Activated naive CD8-positive, alpha-beta T cell treated with anti-CD3 and anti-CD28 coated beads, Interleukin-2, amount 50 U/mL, for 24 hours (primary cell): ENCODE results near the gene CMTR1.

ENCODE experiments used
- ATAC-seq: fragments of 150-1000 bp; cut with Tn5 transposase; one replicate; pipeline ENCODE4 v1.10.0; 2021
- DNase-seq: peaks from one replicate; pipeline ENCODE4 v3.0.0; 2021
- H3K27ac Mint-ChIP-seq: one replicate; pipeline ENCODE4 v1.8.0; 2021; ENCODE audit warnings: mild to moderate bottlenecking, mixed read lengths
- H3K27me3 Mint-ChIP-seq: one replicate; pipeline ENCODE4 v1.8.0; 2021; ENCODE audit warnings: mixed read lengths
- H3K36me3 Mint-ChIP-seq: one replicate; pipeline ENCODE4 v1.8.0; 2021; ENCODE audit warnings: low read depth, mixed read lengths
- H3K4me1 Mint-ChIP-seq: one replicate; pipeline ENCODE4 v1.8.0; 2021; ENCODE audit warnings: mixed read lengths
- H3K4me3 Mint-ChIP-seq: one replicate; pipeline ENCODE4 v1.8.0; 2021; ENCODE audit warnings: mild to moderate bottlenecking, moderate library complexity, mixed read lengths
- H3K9me3 Mint-ChIP-seq: one replicate; pipeline ENCODE4 v1.8.0; 2021; ENCODE audit warnings: mixed read lengths

The CMTR1 gene

GRCh38 chr6:37452522-37452921 lies 19.5 kb downstream of the CMTR1 start:
- H3K9me3 Mint-ChIP-seq, result no peaks in the 10 kb centered on the region
- peaks cover 52% of the 10 kb centered on the region for H3K36me3 Mint-ChIP-seq
- no peak for ATAC-seq
- peaks cover 15% of the 10 kb centered on the region for H3K4me1 Mint-ChIP-seq
- H3K27me3 Mint-ChIP-seq, result no peaks in the 10 kb centered on the region
- peak overlapping the region; percentile 59 for H3K27ac Mint-ChIP-seq
- DNase-seq, result no peak
- H3K4me3 Mint-ChIP-seq, result no peak overlapping the region

- no peaks in the 10 kb centered on the region for H3K27me3 Mint-ChIP-seq
- H3K27ac Mint-ChIP-seq, result no peak overlapping the region
- ATAC-seq (no peak), DNase-seq (no peak)
- peaks cover 61% of the 10 kb centered on the region for H3K36me3 Mint-ChIP-seq
- H3K9me3 Mint-ChIP-seq, result no peaks in the 10 kb centered on the region
- H3K4me3 Mint-ChIP-seq, result no peak overlapping the region
- H3K4me1 Mint-ChIP-seq, result peaks cover 15% of the 10 kb centered on the region
These were observed 21.6 kb downstream of the CMTR1 start for GRCh38 chr6:37454420-37455140.

GRCh38 chr6:37456126-37456525 lies 23.1 kb downstream of the CMTR1 start:
- Mint-ChIP-seq H3K4me3 (no peak overlapping the region), H3K27ac (no peak overlapping the region), H3K36me3 (peaks cover 56% of the 10 kb centered on the region), H3K9me3 (no peaks in the 10 kb centered on the region), H3K27me3 (no peaks in the 10 kb centered on the region), H3K4me1 (peaks cover 15% of the 10 kb centered on the region)
- ATAC-seq, result no peak
- no peak for DNase-seq

GRCh38 chr6:37456816-37457560 lies 24.0 kb downstream of the CMTR1 start:
- ATAC-seq (no peak), DNase-seq (no peak)
- H3K27ac Mint-ChIP-seq, result no peak overlapping the region
- no peaks in the 10 kb centered on the region for H3K9me3 Mint-ChIP-seq
- peaks cover 6% of the 10 kb centered on the region for H3K4me1 Mint-ChIP-seq
- peaks cover 56% of the 10 kb centered on the region for H3K36me3 Mint-ChIP-seq
- H3K27me3 Mint-ChIP-seq, result no peaks in the 10 kb centered on the region
- H3K4me3 Mint-ChIP-seq, result no peak overlapping the region

- no peaks in the 10 kb centered on the region for H3K27me3 Mint-ChIP-seq
- ATAC-seq, result no peak
- H3K4me3 Mint-ChIP-seq, result no peak overlapping the region
- H3K4me1 Mint-ChIP-seq, result no peaks in the 10 kb centered on the region
- H3K36me3 Mint-ChIP-seq, result peaks cover 53% of the 10 kb centered on the region
- H3K9me3 Mint-ChIP-seq, result no peaks in the 10 kb centered on the region
- DNase-seq, result no peak
- no peak overlapping the region for H3K27ac Mint-ChIP-seq
These were observed 27.2 kb downstream of the CMTR1 start for GRCh38 chr6:37459981-37460800.

GRCh38 chr6:37460805-37461204 lies 27.8 kb downstream of the CMTR1 start:
- DNase-seq (no peak), ATAC-seq (no peak)
- H3K27me3 Mint-ChIP-seq, result no peaks in the 10 kb centered on the region
- H3K4me3 Mint-ChIP-seq, result no peak overlapping the region
- H3K36me3 Mint-ChIP-seq, result peaks cover 54% of the 10 kb centered on the region
- H3K4me1 Mint-ChIP-seq, result no peaks in the 10 kb centered on the region
- no peaks in the 10 kb centered on the region for H3K9me3 Mint-ChIP-seq
- peak overlapping the region; percentile 13 for H3K27ac Mint-ChIP-seq

GRCh38 chr6:37463110-37463509 lies 30.1 kb downstream of the CMTR1 start:
- Mint-ChIP-seq H3K36me3 (peaks cover 58% of the 10 kb centered on the region), H3K27ac (no peak overlapping the region), H3K9me3 (no peaks in the 10 kb centered on the region), H3K4me1 (no peaks in the 10 kb centered on the region), H3K27me3 (no peaks in the 10 kb centered on the region), H3K4me3 (no peak overlapping the region)
- DNase-seq (no peak), ATAC-seq (no peak)

GRCh38 chr6:37467718-37468117 lies 34.7 kb downstream of the CMTR1 start:
- Mint-ChIP-seq H3K27ac (no peak overlapping the region), H3K4me3 (no peak overlapping the region), H3K4me1 (no peaks in the 10 kb centered on the region), H3K9me3 (no peaks in the 10 kb centered on the region), H3K27me3 (no peaks in the 10 kb centered on the region), H3K36me3 (peaks cover 54% of the 10 kb centered on the region)
- ATAC-seq (no peak), DNase-seq (no peak)

- Mint-ChIP-seq H3K9me3 (no peaks in the 10 kb centered on the region), H3K4me3 (no peak overlapping the region), H3K27me3 (no peaks in the 10 kb centered on the region), H3K36me3 (peaks cover 38% of the 10 kb centered on the region), H3K4me1 (no peaks in the 10 kb centered on the region), H3K27ac (no peak overlapping the region)
- ATAC-seq (no peak), DNase-seq (no peak)
These were observed 40.5 kb downstream of the CMTR1 start for GRCh38 chr6:37473364-37474095.

- no peak overlapping the region for H3K4me3 Mint-ChIP-seq
- no peak for ATAC-seq
- H3K4me1 Mint-ChIP-seq, result no peaks in the 10 kb centered on the region
- peaks cover 38% of the 10 kb centered on the region for H3K36me3 Mint-ChIP-seq
- H3K27me3 Mint-ChIP-seq, result no peaks in the 10 kb centered on the region
- DNase-seq, result no peak
- H3K9me3 Mint-ChIP-seq, result no peaks in the 10 kb centered on the region
- no peak overlapping the region for H3K27ac Mint-ChIP-seq
These were observed 41.3 kb downstream of the CMTR1 start for GRCh38 chr6:37474316-37474715.

- no peaks in the 10 kb centered on the region for H3K27me3 Mint-ChIP-seq
- H3K4me3 Mint-ChIP-seq, result no peak overlapping the region
- ATAC-seq, result no peak
- no peak overlapping the region for H3K27ac Mint-ChIP-seq
- H3K36me3 Mint-ChIP-seq, result peaks cover 21% of the 10 kb centered on the region
- H3K4me1 Mint-ChIP-seq, result no peaks in the 10 kb centered on the region
- H3K9me3 Mint-ChIP-seq, result no peaks in the 10 kb centered on the region
- DNase-seq, result no peak
These were observed 44.2 kb downstream of the CMTR1 start for GRCh38 chr6:37477191-37477590.

GRCh38 chr6:37477656-37478435 lies 44.8 kb downstream of the CMTR1 start:
- H3K36me3 Mint-ChIP-seq, result peaks cover 21% of the 10 kb centered on the region

GRCh38 chr6:37478827-37479226 lies 45.8 kb downstream of the CMTR1 start:
- no peak for ATAC-seq
- no peaks in the 10 kb centered on the region for H3K4me1 Mint-ChIP-seq
- DNase-seq, result no peak
- H3K27ac Mint-ChIP-seq, result no peak overlapping the region
- peaks cover 15% of the 10 kb centered on the region for H3K36me3 Mint-ChIP-seq
- H3K9me3 Mint-ChIP-seq, result no peaks in the 10 kb centered on the region
- no peaks in the 10 kb centered on the region for H3K27me3 Mint-ChIP-seq
- H3K4me3 Mint-ChIP-seq, result no peak overlapping the region

More at GRCh38 chr6:37477656-37478435, 44.8 kb downstream of the CMTR1 start:
- Mint-ChIP-seq H3K4me1 (no peaks in the 10 kb centered on the region), H3K27ac (no peak overlapping the region), H3K27me3 (no peaks in the 10 kb centered on the region), H3K9me3 (no peaks in the 10 kb centered on the region), H3K4me3 (no peak overlapping the region)
- ATAC-seq (no peak), DNase-seq (no peak)
